H9 (cell line): ENCODE results near the gene ZNF665. TPM values are rescaled to one million over a fixed set of nuclear protein-coding genes. Genes with fewer than 3 reads are reported as not detected.
A peak's percentile ranks its signal among the peaks of the same experiment; 100 is the strongest.

Source experiments
- DNase-seq: peaks from one replicate; pipeline ENCODE4 v3.0.0-alpha.2; 2017
- H2AFZ ChIP-seq: one replicate; pipeline ENCODE4 v1.6.1; 2013; ENCODE audit warnings: mild to moderate bottlenecking, low read length, control low read depth, moderate library complexity
- H2AK5ac ChIP-seq: 2 replicates; pipeline ENCODE4 v1.6.1; 2013; ENCODE audit warnings: low read length, control low read depth, mixed read lengths; ENCODE audit not compliant: insufficient read length
- H2BK120ac ChIP-seq: one replicate; pipeline ENCODE4 v1.6.1; 2013; ENCODE audit warnings: low read depth, mild to moderate bottlenecking, low read length, control low read depth, inconsistent platforms; ENCODE audit not compliant: poor library complexity, severe bottlenecking
- H2BK12ac ChIP-seq: 2 replicates; pipeline ENCODE4 v1.6.1; 2013; ENCODE audit warnings: low read length, control low read depth, mixed read lengths, low read depth; ENCODE audit not compliant: insufficient read length
- H2BK15ac ChIP-seq: 2 replicates; pipeline ENCODE4 v1.6.1; 2013; ENCODE audit warnings: low read depth, low read length, control low read depth
- H2BK20ac ChIP-seq: one replicate; pipeline ENCODE4 v1.6.1; 2013; ENCODE audit warnings: low read depth, mild to moderate bottlenecking, low read length, control low read depth, inconsistent platforms; ENCODE audit not compliant: poor library complexity, severe bottlenecking
- H2BK5ac ChIP-seq: 2 replicates; pipeline ENCODE4 v1.6.1; 2013; ENCODE audit warnings: low read length, control low read depth, mixed read lengths; ENCODE audit not compliant: insufficient read length
- H3K14ac ChIP-seq: 2 replicates; pipeline ENCODE4 v1.6.1; 2013; ENCODE audit warnings: low read length, control low read depth; ENCODE audit not compliant: insufficient read depth
- H3K18ac ChIP-seq: 2 replicates; pipeline ENCODE4 v1.6.1; 2013; ENCODE audit warnings: low read depth, mild to moderate bottlenecking, mixed read lengths, low read length, control low read depth; ENCODE audit not compliant: insufficient read length
- H3K23ac ChIP-seq: 2 replicates; pipeline ENCODE4 v1.6.1; 2013; ENCODE audit warnings: low read length, control low read depth, mixed read lengths, low read depth; ENCODE audit not compliant: insufficient read length
- H3K23me2 ChIP-seq: 2 replicates; pipeline ENCODE4 v1.6.1; 2013; ENCODE audit warnings: low read depth, mild to moderate bottlenecking, mixed read lengths, low read length, control low read depth; ENCODE audit not compliant: insufficient read length, poor library complexity, severe bottlenecking
- H3K27ac ChIP-seq: 2 replicates; pipeline ENCODE4 v1.5.1; 2013; ENCODE audit warnings: low read length, control low read depth, mixed read lengths, low read depth; ENCODE audit not compliant: insufficient read length
- H3K27me3 ChIP-seq: 2 replicates; pipeline ENCODE4 v1.6.1; 2013; ENCODE audit warnings: low read length, control low read depth, inconsistent platforms; ENCODE audit not compliant: insufficient read depth
- H3K4ac ChIP-seq: 2 replicates; pipeline ENCODE4 v1.6.1; 2013; ENCODE audit warnings: low read depth, mild to moderate bottlenecking, control low read depth, inconsistent platforms, low read length, moderate library complexity
- H3K4me1 ChIP-seq: 2 replicates; pipeline ENCODE4 v1.6.1; 2013; ENCODE audit warnings: low read length, control low read depth, inconsistent platforms; ENCODE audit not compliant: insufficient read depth
- H3K4me2 ChIP-seq: 2 replicates; pipeline ENCODE4 v1.6.1; 2013; ENCODE audit warnings: low read length, control low read depth, mixed read lengths; ENCODE audit not compliant: insufficient read length, insufficient read depth
- H3K56ac ChIP-seq: 2 replicates; pipeline ENCODE4 v1.6.1; 2013; ENCODE audit warnings: low read depth, mild to moderate bottlenecking, mixed read lengths, low read length, control low read depth; ENCODE audit not compliant: insufficient read length
- H3K79me1 ChIP-seq: 2 replicates; pipeline ENCODE4 v1.6.1; 2013; ENCODE audit warnings: low read depth, mild to moderate bottlenecking, moderate library complexity, low read length, control low read depth, inconsistent platforms; ENCODE audit not compliant: insufficient read depth, poor library complexity, severe bottlenecking
- H3K79me2 ChIP-seq: 2 replicates; pipeline ENCODE4 v1.6.1; 2013; ENCODE audit warnings: low read length, control low read depth, inconsistent platforms; ENCODE audit not compliant: insufficient read depth
- H3K9ac ChIP-seq: 2 replicates; pipeline ENCODE4 v1.6.1; 2013; ENCODE audit warnings: low read length, control low read depth, mixed read lengths; ENCODE audit not compliant: insufficient read length; ENCODE audit errors: extremely low read depth
- H3K9me3 ChIP-seq: one replicate; pipeline ENCODE4 v1.6.1; 2013; ENCODE audit warnings: low read depth, low read length, inconsistent platforms; ENCODE audit not compliant: control insufficient read depth
- H3T11ph ChIP-seq: one replicate; pipeline ENCODE4 v1.6.1; 2013; ENCODE audit warnings: mild to moderate bottlenecking, low read length, control low read depth, inconsistent platforms
- H4K20me1 ChIP-seq: one replicate; pipeline ENCODE4 v1.6.1; 2013; ENCODE audit not compliant: control insufficient read depth, insufficient read length, insufficient read depth
- H4K5ac ChIP-seq: 2 replicates; pipeline ENCODE4 v1.6.1; 2013; ENCODE audit warnings: low read depth, mild to moderate bottlenecking, mixed read lengths, low read length, control low read depth; ENCODE audit not compliant: insufficient read length
- H4K8ac ChIP-seq: replicated peaks from 2 replicates; pipeline ENCODE4 v1.6.1; 2013; ENCODE audit warnings: low read length, control low read depth, mixed read lengths, low read depth; ENCODE audit not compliant: insufficient read length
- H4K91ac ChIP-seq: 2 replicates; pipeline ENCODE4 v1.6.1; 2013; ENCODE audit warnings: low read depth, mild to moderate bottlenecking, moderate library complexity, mixed read lengths, low read length, control low read depth; ENCODE audit not compliant: insufficient read length
- H3K27ac Mint-ChIP-seq, 3 experiments: 2 replicates in 2 of 3; 3 replicates in 1 of 3; pipeline ENCODE4 v1.8.0; 2020 to 2021; ENCODE audit warnings: mixed read lengths in 3 of 3, mild to moderate bottlenecking in 1 of 3, moderate library complexity in 1 of 3
- H3K27me3 Mint-ChIP-seq: 2 replicates; pipeline ENCODE4 v1.8.0; 2021; ENCODE audit warnings: low read depth, mild to moderate bottlenecking, moderate library complexity, mixed read lengths
- H3K36me3 Mint-ChIP-seq, 3 experiments: 2 replicates in 2 of 3; 3 replicates in 1 of 3; pipeline ENCODE4 v1.8.0; 2020 to 2021; ENCODE audit warnings: low read depth in 3 of 3, mixed read lengths in 3 of 3; ENCODE audit not compliant: insufficient read depth in 1 of 3
- H3K4me1 Mint-ChIP-seq, 2 experiments: 2 replicates each; pipeline ENCODE4 v1.8.0; 2020; ENCODE audit warnings: mixed read lengths in 2 of 2
- H3K4me3 Mint-ChIP-seq, 2 experiments: 2 replicates in 1 of 2; 3 replicates in 1 of 2; pipeline ENCODE4 v1.8.0; 2020 to 2021; ENCODE audit warnings: mild to moderate bottlenecking in 2 of 2, mixed read lengths in 2 of 2, moderate library complexity in 1 of 2
- H3K9me3 Mint-ChIP-seq, 2 experiments: 2 replicates in 1 of 2; 3 replicates in 1 of 2; pipeline ENCODE4 v1.8.0; 2020; ENCODE audit warnings: mild to moderate bottlenecking in 2 of 2, mixed read lengths in 2 of 2, moderate library complexity in 1 of 2
- CTCF ChIP-seq: fragments of 200-600 bp; sonication (generic); conservative IDR thresholded peaks from 3 replicates; pipeline ENCODE4 v1.8.0; 2021; ENCODE audit warnings: antibody characterized with exemption, mild to moderate bottlenecking
- WGBS: extraction: QIAGEN DNeasy Blood & Tissue Kit; methylation state at CpG from one replicate; pipeline ENCODE4 v1.1.7; 2013; ENCODE audit warnings: missing lambda C conversion rate, low lambda C conversion rate, mixed read lengths; ENCODE audit not compliant: insufficient read length; ENCODE audit errors: extremely low coverage; 5-methylcytosine and 5-hydroxymethylcytosine counted together
- total RNA-seq: library from RNA; stranded (reverse); gene quantifications from 2 replicates; pipeline ENCODE4 v1.2.1, GENCODE V29; 2021

ZNF665 gene
- total RNA-seq, 1 experiment from 2014 or later = 3.7 TPM

- H2BK5ac ChIP-seq = no peak within 1 kb of the TSS
- H3K23me2 ChIP-seq = peaks cover 11% of the 10 kb centered on the region
- Mint-ChIP-seq H3K4me1 (peaks cover 17 to 20% of the 10 kb centered on the region in 2 experiments), H3K36me3 (peaks cover 4 to 16% (median 4%) of the 10 kb centered on the region in 3 experiments; a peak in 6 of 7 replicates), H3K9me3 (peaks cover 3% of the 10 kb centered on the region in 2 experiments; a peak in 3 of 5 replicates), H3K27me3 (peaks cover 14% of the 10 kb centered on the region), H3K27ac (peak within 1 kb of the TSS in 1 of 3 experiments; percentile 89; a peak in 2 of 7 replicates), H3K4me3 (peak within 1 kb of the TSS; percentile 80 to 85)
- no peak within 1 kb of the TSS; the same call in 1 of the 2 replicates for H3K14ac ChIP-seq
- H2BK120ac ChIP-seq = no peak within 1 kb of the TSS
- H4K8ac ChIP-seq = no peak within 1 kb of the TSS
- peaks cover 6% of the 10 kb centered on the region; the same call in 1 of the 2 replicates for H3K4me1 ChIP-seq
- no peaks in the 10 kb centered on the region for H3K79me1 ChIP-seq
- H4K20me1 ChIP-seq = no peaks in the 10 kb centered on the region
- H2BK15ac ChIP-seq = no peak within 1 kb of the TSS
- H3K27me3 ChIP-seq = no peaks in the 10 kb centered on the region
- no peak within 1 kb of the TSS for H3K18ac ChIP-seq
- H3K56ac ChIP-seq = no peak within 1 kb of the TSS
- no peak within 1 kb of the TSS for H2BK12ac ChIP-seq
- H3K23ac ChIP-seq = no peak within 1 kb of the TSS
- H3K27ac ChIP-seq = no peak within 1 kb of the TSS
- H2BK20ac ChIP-seq = no peak within 1 kb of the TSS
- H4K5ac ChIP-seq = no peak within 1 kb of the TSS
- TF ChIP-seq CTCF = no peak
- no peak within 1 kb of the TSS for H3T11ph ChIP-seq
- peak within 1 kb of the TSS; percentile 34 for H3K9ac ChIP-seq
- H3K4ac ChIP-seq = no peak within 1 kb of the TSS
- no peaks in the 10 kb centered on the region for H3K79me2 ChIP-seq
- H3K9me3 ChIP-seq = no peaks in the 10 kb centered on the region
- H4K91ac ChIP-seq = no peak within 1 kb of the TSS
- no CpG with 5 or more reads among the region's 51 CpGs for WGBS
- peak within 1 kb of the TSS; percentile 79 for H3K4me2 ChIP-seq
- H2AFZ ChIP-seq = peak within 1 kb of the TSS; percentile 99
- DNase-seq = peak; percentile 88
- H2AK5ac ChIP-seq = no peak within 1 kb of the TSS
Measured at GRCh38 chr19:53132141-53132991, 60.8 kb downstream of the ZNF665 start, which contains the start of gene ZNF415. Gene ZNF415, minus strand, starts transcription at chr19:53132910. Its CDS starts 10,234 bp downstream, at chr19:53122676.
